SK-N-SH treated with all-trans-retinoic acid at 6 μM for 48 hours (cell line): ENCODE data around the gene CD300A.

Source experiments
- ATAC-seq: fragments of 200-7000 bp; cut with Tn5 transposase; 3 replicates; pipeline ENCODE4 v1.9.1; 2020; ENCODE audit warnings: mild to moderate bottlenecking, moderate library complexity
- ARNTL ChIP-seq: fragments of 450-650 bp; formaldehyde crosslinking; IDR thresholded peaks from 2 replicates; pipeline ENCODE4 v1.5.0; 2020; ENCODE audit warnings: low read depth, mild to moderate bottlenecking, moderate library complexity, borderline replicate concordance
- BACH2 ChIP-seq: fragments of 250-450 bp; sonication (Bioruptor Pico); IDR thresholded peaks from 2 replicates; pipeline ENCODE4 v1.9.0; 2021; ENCODE audit warnings: mild to moderate bottlenecking, borderline replicate concordance
- CREB5 ChIP-seq: fragments of 250-450 bp; sonication (Bioruptor Pico); IDR thresholded peaks from 2 replicates; pipeline ENCODE4 v1.5.1; 2020; ENCODE audit warnings: low read depth, mild to moderate bottlenecking, moderate library complexity
- CSDC2 ChIP-seq: fragments of 250-450 bp; sonication (Bioruptor Pico); IDR thresholded peaks from 2 replicates; pipeline ENCODE4 v1.5.0; 2020; ENCODE audit warnings: mild to moderate bottlenecking, moderate library complexity
- ESRRG ChIP-seq: fragments of 250-450 bp; sonication (Bioruptor Pico); IDR thresholded peaks from 2 replicates; pipeline ENCODE4 v1.6.1; 2021; ENCODE audit warnings: mild to moderate bottlenecking
- GLIS3 ChIP-seq: fragments of 250-450 bp; sonication (Bioruptor Pico); IDR thresholded peaks from 2 replicates; pipeline ENCODE4 v1.5.0; 2020; ENCODE audit warnings: mild to moderate bottlenecking, moderate library complexity
- ISL1 ChIP-seq: fragments of 250-450 bp; sonication (Bioruptor Pico); IDR thresholded peaks from 2 replicates; pipeline ENCODE4 v2.1.2; 2022; ENCODE audit warnings: mild to moderate bottlenecking, moderate library complexity
- OSR1 ChIP-seq: fragments of 250-450 bp; sonication (Bioruptor Pico); IDR thresholded peaks from 2 replicates; pipeline ENCODE4 v1.8.0; 2022; ENCODE audit warnings: moderate library complexity, mild to moderate bottlenecking, inconsistent platforms
- PATZ1 ChIP-seq: fragments of 250-450 bp; sonication (Bioruptor Pico); IDR thresholded peaks from 2 replicates; pipeline ENCODE4 v1.8.0; 2020; ENCODE audit warnings: mild to moderate bottlenecking, moderate library complexity, borderline replicate concordance
- POU6F1 ChIP-seq: fragments of 250-450 bp; sonication (Bioruptor Pico); IDR thresholded peaks from 2 replicates; pipeline ENCODE4 v1.8.0; 2021; ENCODE audit warnings: low read depth, mild to moderate bottlenecking, moderate library complexity, borderline replicate concordance
- PPARA ChIP-seq: fragments of 250-450 bp; sonication (Bioruptor Pico); IDR thresholded peaks from 2 replicates; pipeline ENCODE4 v1.5.0; 2020; ENCODE audit warnings: mild to moderate bottlenecking, borderline replicate concordance
- RARB ChIP-seq: fragments of 250-450 bp; sonication (Bioruptor Pico); IDR thresholded peaks from 2 replicates; pipeline ENCODE4 v1.8.0; 2021; ENCODE audit warnings: mild to moderate bottlenecking, moderate library complexity
- SNAI2 ChIP-seq: fragments of 250-450 bp; sonication (Bioruptor Pico); IDR thresholded peaks from 2 replicates; pipeline ENCODE4 v1.5.0; 2020; ENCODE audit warnings: mild to moderate bottlenecking, moderate library complexity
- TCF4 ChIP-seq: fragments of 250-450 bp; sonication (Bioruptor Pico); IDR thresholded peaks from 2 replicates; pipeline ENCODE4 v1.8.0; 2021; ENCODE audit warnings: mild to moderate bottlenecking, moderate library complexity, borderline replicate concordance
- TOX ChIP-seq: fragments of 250-450 bp; sonication (Bioruptor Pico); IDR thresholded peaks from 2 replicates; pipeline ENCODE4 v1.8.0; 2021; ENCODE audit warnings: mild to moderate bottlenecking, moderate library complexity, borderline replicate concordance
- ZC3H10 ChIP-seq: fragments of 250-450 bp; sonication (Bioruptor Pico); IDR thresholded peaks from 2 replicates; pipeline ENCODE4 v1.5.1; 2021; ENCODE audit warnings: mild to moderate bottlenecking, moderate library complexity
- ZFP3 ChIP-seq: fragments of 250-450 bp; sonication (Bioruptor Pico); IDR thresholded peaks from 2 replicates; pipeline ENCODE4 v1.5.0; 2020; ENCODE audit warnings: mild to moderate bottlenecking, moderate library complexity
- ZFP30 ChIP-seq: fragments of 450-650 bp; formaldehyde crosslinking; IDR thresholded peaks from 2 replicates; pipeline ENCODE4 v1.5.0; 2022; ENCODE audit warnings: mild to moderate bottlenecking, moderate library complexity
- ZNF565 ChIP-seq: fragments of 450-650 bp; formaldehyde crosslinking; conservative IDR thresholded peaks from 2 replicates; pipeline ENCODE4 v1.5.0; 2020; ENCODE audit warnings: low read depth, mild to moderate bottlenecking, moderate library complexity
- ZNF70 ChIP-seq: fragments of 450-650 bp; formaldehyde crosslinking; IDR thresholded peaks from 2 replicates; pipeline ENCODE4 v1.5.0; 2020; ENCODE audit warnings: mild to moderate bottlenecking, moderate library complexity
- ZNF8 ChIP-seq: fragments of 450-650 bp; formaldehyde crosslinking; IDR thresholded peaks from 2 replicates; pipeline ENCODE4 v1.5.0; 2020; ENCODE audit warnings: mild to moderate bottlenecking, moderate library complexity
- TF ChIP-seq, protein P1 (sequence below): fragments of 250-450 bp; sonication (Bioruptor Pico); IDR thresholded peaks from 2 replicates; pipeline ENCODE4 v1.5.1; 2021; ENCODE audit warnings: mild to moderate bottlenecking, moderate library complexity
- TF ChIP-seq, protein P2 (sequence below): fragments of 250-450 bp; sonication (Bioruptor Pico); IDR thresholded peaks from 2 replicates; pipeline ENCODE4 v1.5.0; 2020; ENCODE audit warnings: mild to moderate bottlenecking, moderate library complexity

CD300A gene

GRCh38 chr17:74454197-74455024 lies 12.0 kb upstream of the CD300A start:
- TF ChIP-seq ZNF8 (CRISPR knock-in tag) (no peak), ZC3H10 (CRISPR knock-in tag) (no peak), POU6F1 (CRISPR knock-in tag) (no peak), ZFP3 (0 out of 2 replicates have a peak, but pooled peaks have one; percentile 20), ISL1 (CRISPR knock-in tag) (no peak), ESRRG (CRISPR knock-in tag) (no peak), ZNF70 (no peak), SNAI2 (CRISPR knock-in tag) (peak; percentile 59; the same call in 1 of the 2 replicates), BACH2 (no peak), TCF4 (CRISPR knock-in tag) (no peak), PATZ1 (no peak), TOX (CRISPR knock-in tag) (no peak), GLIS3 (CRISPR knock-in tag) (no peak), OSR1 (CRISPR knock-in tag) (no peak), PPARA (CRISPR knock-in tag) (no peak), RARB (no peak), ARNTL (CRISPR knock-in tag) (no peak), CSDC2 (CRISPR knock-in tag) (no peak), CREB5 (CRISPR knock-in tag) (no peak), ZFP30 (CRISPR knock-in tag) (no peak), ZNF565 (CRISPR knock-in tag) (no peak)
- TF ChIP-seq, protein P1, sequence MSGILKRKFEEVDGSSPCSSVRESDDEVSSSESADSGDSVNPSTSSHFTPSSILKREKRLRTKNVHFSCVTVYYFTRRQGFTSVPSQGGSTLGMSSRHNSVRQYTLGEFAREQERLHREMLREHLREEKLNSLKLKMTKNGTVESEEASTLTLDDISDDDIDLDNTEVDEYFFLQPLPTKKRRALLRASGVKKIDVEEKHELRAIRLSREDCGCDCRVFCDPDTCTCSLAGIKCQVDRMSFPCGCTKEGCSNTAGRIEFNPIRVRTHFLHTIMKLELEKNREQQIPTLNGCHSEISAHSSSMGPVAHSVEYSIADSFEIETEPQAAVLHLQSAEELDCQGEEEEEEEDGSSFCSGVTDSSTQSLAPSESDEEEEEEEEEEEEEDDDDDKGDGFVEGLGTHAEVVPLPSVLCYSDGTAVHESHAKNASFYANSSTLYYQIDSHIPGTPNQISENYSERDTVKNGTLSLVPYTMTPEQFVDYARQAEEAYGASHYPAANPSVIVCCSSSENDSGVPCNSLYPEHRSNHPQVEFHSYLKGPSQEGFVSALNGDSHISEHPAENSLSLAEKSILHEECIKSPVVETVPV, result 0 out of 2 replicates have a peak, but pooled peaks have one; percentile 41
- TF ChIP-seq, protein P2, sequence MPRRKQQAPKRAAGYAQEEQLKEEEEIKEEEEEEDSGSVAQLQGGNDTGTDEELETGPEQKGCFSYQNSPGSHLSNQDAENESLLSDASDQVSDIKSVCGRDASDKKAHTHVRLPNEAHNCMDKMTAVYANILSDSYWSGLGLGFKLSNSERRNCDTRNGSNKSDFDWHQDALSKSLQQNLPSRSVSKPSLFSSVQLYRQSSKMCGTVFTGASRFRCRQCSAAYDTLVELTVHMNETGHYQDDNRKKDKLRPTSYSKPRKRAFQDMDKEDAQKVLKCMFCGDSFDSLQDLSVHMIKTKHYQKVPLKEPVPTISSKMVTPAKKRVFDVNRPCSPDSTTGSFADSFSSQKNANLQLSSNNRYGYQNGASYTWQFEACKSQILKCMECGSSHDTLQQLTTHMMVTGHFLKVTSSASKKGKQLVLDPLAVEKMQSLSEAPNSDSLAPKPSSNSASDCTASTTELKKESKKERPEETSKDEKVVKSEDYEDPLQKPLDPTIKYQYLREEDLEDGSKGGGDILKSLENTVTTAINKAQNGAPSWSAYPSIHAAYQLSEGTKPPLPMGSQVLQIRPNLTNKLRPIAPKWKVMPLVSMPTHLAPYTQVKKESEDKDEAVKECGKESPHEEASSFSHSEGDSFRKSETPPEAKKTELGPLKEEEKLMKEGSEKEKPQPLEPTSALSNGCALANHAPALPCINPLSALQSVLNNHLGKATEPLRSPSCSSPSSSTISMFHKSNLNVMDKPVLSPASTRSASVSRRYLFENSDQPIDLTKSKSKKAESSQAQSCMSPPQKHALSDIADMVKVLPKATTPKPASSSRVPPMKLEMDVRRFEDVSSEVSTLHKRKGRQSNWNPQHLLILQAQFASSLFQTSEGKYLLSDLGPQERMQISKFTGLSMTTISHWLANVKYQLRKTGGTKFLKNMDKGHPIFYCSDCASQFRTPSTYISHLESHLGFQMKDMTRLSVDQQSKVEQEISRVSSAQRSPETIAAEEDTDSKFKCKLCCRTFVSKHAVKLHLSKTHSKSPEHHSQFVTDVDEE, result peak; percentile 75; the same call in 1 of the 2 replicates

GRCh38 chr17:74455025-74455545 lies 11.3 kb upstream of the CD300A start:
- TF ChIP-seq POU6F1 (CRISPR knock-in tag), result no peak
- TF ChIP-seq ZNF8 (CRISPR knock-in tag), result no peak
- TF ChIP-seq, protein P2, result no peak
- no peak for TF ChIP-seq BACH2
- TF ChIP-seq TOX (CRISPR knock-in tag), result no peak
- ATAC-seq, result no peak

More at GRCh38 chr17:74454197-74455024, 12.0 kb upstream of the CD300A start:
- ATAC-seq, result peak; percentile 78
